ENCODE data around the gene CCDC12.

The CCDC12 gene

GRCh38 chr3:46909535-46910161 lies 66.9 kb downstream of the CCDC12 start:
- peak overlapping the region; percentile 41 for H3K4me3 ChIP-seq
- peak; percentile 94 for DNase-seq (ENCODE audit: low spot score)
- peak; percentile 88 for TF ChIP-seq CTCF (IDR thresholded peaks at IDR 0.05)
- peak overlapping the region in 1 of 2 donors; percentile 66 for H3K27ac ChIP-seq

DNA sequence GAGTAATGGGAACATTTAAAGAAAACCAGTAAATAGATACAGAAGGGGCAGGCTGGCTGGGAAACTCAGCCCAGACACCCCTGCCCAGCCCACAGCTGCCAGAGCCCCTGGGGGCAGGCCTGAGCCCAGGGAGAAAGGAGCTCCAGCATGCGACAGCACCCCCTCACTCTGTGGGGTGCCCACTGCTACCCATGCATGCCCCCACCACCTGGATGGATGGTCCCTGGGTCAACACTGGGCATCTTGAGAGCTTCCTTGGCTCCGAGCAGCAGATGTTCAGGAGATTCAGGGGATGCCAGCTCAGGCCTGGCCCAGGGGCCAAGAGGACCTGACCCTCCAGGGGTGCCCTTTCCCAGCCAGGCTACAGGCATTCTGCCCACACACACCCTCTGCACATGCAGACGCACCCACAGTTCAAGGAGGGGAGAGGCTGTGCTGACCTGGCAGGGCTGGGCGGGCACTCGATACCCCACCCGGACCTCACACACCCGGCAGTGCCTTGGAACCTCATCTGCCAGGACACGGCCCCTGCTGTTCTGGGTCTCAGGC lies 67.5 kb downstream of the CCDC12 start:
- peak overlapping the region; percentile 41 for H3K4me3 ChIP-seq
- TF ChIP-seq CTCF (IDR thresholded peaks at IDR 0.05): no peak
- peak overlapping the region; percentile 10 to 66 for H3K27ac ChIP-seq
- DNase-seq (ENCODE audit: low spot score): no peak

GRCh38 chr3:46908294-46908985 lies 68.1 kb downstream of the CCDC12 start:
- TF ChIP-seq CTCF (IDR thresholded peaks at IDR 0.05): no peak
- H3K4me3 ChIP-seq: peak overlapping the region; percentile 41
- peak overlapping the region; percentile 10 to 66 for H3K27ac ChIP-seq
- no peak for DNase-seq (ENCODE audit: low spot score)

GRCh38 chr3:46907960-46908293 lies 68.6 kb downstream of the CCDC12 start:
- no peak for TF ChIP-seq CTCF (IDR thresholded peaks at IDR 0.05)
- H3K4me3 ChIP-seq: no peak overlapping the region
- peak overlapping the region in 1 of 2 donors; percentile 66 for H3K27ac ChIP-seq
- DNase-seq (ENCODE audit: low spot score): no peak

- no peak overlapping the region for H3K4me3 ChIP-seq
- no peak for DNase-seq (ENCODE audit: low spot score)
Observed at GRCh38 chr3:46907271-46907670, 69.3 kb downstream of the CCDC12 start.

GRCh38 chr3:46906471-46907058 lies 70.0 kb downstream of the CCDC12 start:
- H3K4me3 ChIP-seq: no peak overlapping the region
- no peak for DNase-seq (ENCODE audit: low spot score)
- TF ChIP-seq CTCF (IDR thresholded peaks at IDR 0.05): no peak
- H3K27ac ChIP-seq: no peak overlapping the region

More at GRCh38 chr3:46907271-46907670, 69.3 kb downstream of the CCDC12 start:
- no peak overlapping the region for H3K27ac ChIP-seq
- no peak for TF ChIP-seq CTCF (IDR thresholded peaks at IDR 0.05)

All from coronary artery (tissue), 2 donors.